ENCODE results near the gene SLC17A9.

The SLC17A9 gene

GRCh38 chr20:62952373-62952967 is at the start of gene SLC17A9:
SLC17A9 (plus strand) TSS chr20:62952709; CDS start chr20:62952831, 122 bp downstream.
- no peak for DNase-seq

GRCh38 chr20:62902926-62903615 is 49.4 kb upstream of the SLC17A9 start:
- DNase-seq, result no peak

GRCh38 chr20:62905536-62906117 is 46.9 kb upstream of the SLC17A9 start:
- no peak for DNase-seq

- no peak for DNase-seq
Measured at GRCh38 chr20:62906209-62906608, 46.3 kb upstream of the SLC17A9 start.

GRCh38 chr20:62906647-62907375 is 45.7 kb upstream of the SLC17A9 start:
- DNase-seq, result no peak

GRCh38 chr20:62907384-62908317 is 44.9 kb upstream of the SLC17A9 start:
- peak; percentile 30 for DNase-seq

- peak; percentile 70 for DNase-seq
Measured at GRCh38 chr20:62908971-62909791, 43.3 kb upstream of the SLC17A9 start.

GRCh38 chr20:62910217-62910766 is 42.2 kb upstream of the SLC17A9 start:
- DNase-seq, result no peak

GRCh38 chr20:62910777-62911497 is 41.6 kb upstream of the SLC17A9 start:
- DNase-seq, result no peak

- DNase-seq, result no peak
Measured at GRCh38 chr20:62911701-62912280, 40.7 kb upstream of the SLC17A9 start.

- no peak for DNase-seq
Measured at GRCh38 chr20:62913043-62913630, 39.4 kb upstream of the SLC17A9 start.

GRCh38 chr20:62914436-62914835 is 38.1 kb upstream of the SLC17A9 start:
- no peak for DNase-seq

- peak; percentile 57 for DNase-seq
Measured at GRCh38 chr20:62914970-62915457, 37.5 kb upstream of the SLC17A9 start.

- no peak for DNase-seq
Measured at GRCh38 chr20:62916703-62917476, 35.6 kb upstream of the SLC17A9 start.

- no peak for DNase-seq
Measured at GRCh38 chr20:62917720-62918119, 34.8 kb upstream of the SLC17A9 start.

- no peak for DNase-seq
Measured at GRCh38 chr20:62918147-62918546, 34.4 kb upstream of the SLC17A9 start.

GRCh38 chr20:62918831-62919230 is 33.7 kb upstream of the SLC17A9 start:
- no peak for DNase-seq

- no peak for DNase-seq
Measured at GRCh38 chr20:62920039-62920645, 32.4 kb upstream of the SLC17A9 start.

Data from DMS53 (cell line).